Brain microvascular endothelial cell (primary cell): ENCODE results near the gene ABCD1.
"Not testable (repeated sequence)": the region's sequence is repeated elsewhere in the genome, so short reads cannot be mapped to it uniquely, and the experiment has no call there.

Experiments
- DNase-seq: peaks from one replicate; pipeline ENCODE4 v3.0.0-alpha.2; 2020
- H3K27ac ChIP-seq: fragments of 250-450 bp; sonication (Bioruptor Pico); 2 replicates; pipeline ENCODE4 v1.5.1; 2020; ENCODE audit warnings: mild to moderate bottlenecking, moderate library complexity
- H3K27me3 ChIP-seq: fragments of 250-450 bp; sonication (Bioruptor Pico); replicated peaks from 2 replicates; pipeline ENCODE4 v1.5.1; 2020; ENCODE audit warnings: mild to moderate bottlenecking
- H3K36me3 ChIP-seq: fragments of 250-450 bp; sonication (Bioruptor Pico); replicated peaks from 2 replicates; pipeline ENCODE4 v1.5.1; 2020; ENCODE audit warnings: mild to moderate bottlenecking
- H3K4me3 ChIP-seq: 2 replicates; pipeline ENCODE4 v1.5.1; 2011; ENCODE audit warnings: low read depth, mild to moderate bottlenecking, control low read depth, low read length, moderate library complexity
- in situ Hi-C: cut with HindIII; loops from 2 replicates; pipeline ENCODE4 v1.10.0; 2017; ENCODE audit warnings: low sequenced_read_pairs, low pct_ligation_motif_present
- TF ChIP-seq, protein P1 (sequence below): IDR thresholded peaks from 2 replicates; pipeline ENCODE4 v1.5.1; 2011; ENCODE audit warnings: low read depth, mild to moderate bottlenecking, moderate library complexity, low read length, control low read depth, inconsistent platforms; ENCODE audit errors: missing control alignments

ABCD1 gene

DNA sequence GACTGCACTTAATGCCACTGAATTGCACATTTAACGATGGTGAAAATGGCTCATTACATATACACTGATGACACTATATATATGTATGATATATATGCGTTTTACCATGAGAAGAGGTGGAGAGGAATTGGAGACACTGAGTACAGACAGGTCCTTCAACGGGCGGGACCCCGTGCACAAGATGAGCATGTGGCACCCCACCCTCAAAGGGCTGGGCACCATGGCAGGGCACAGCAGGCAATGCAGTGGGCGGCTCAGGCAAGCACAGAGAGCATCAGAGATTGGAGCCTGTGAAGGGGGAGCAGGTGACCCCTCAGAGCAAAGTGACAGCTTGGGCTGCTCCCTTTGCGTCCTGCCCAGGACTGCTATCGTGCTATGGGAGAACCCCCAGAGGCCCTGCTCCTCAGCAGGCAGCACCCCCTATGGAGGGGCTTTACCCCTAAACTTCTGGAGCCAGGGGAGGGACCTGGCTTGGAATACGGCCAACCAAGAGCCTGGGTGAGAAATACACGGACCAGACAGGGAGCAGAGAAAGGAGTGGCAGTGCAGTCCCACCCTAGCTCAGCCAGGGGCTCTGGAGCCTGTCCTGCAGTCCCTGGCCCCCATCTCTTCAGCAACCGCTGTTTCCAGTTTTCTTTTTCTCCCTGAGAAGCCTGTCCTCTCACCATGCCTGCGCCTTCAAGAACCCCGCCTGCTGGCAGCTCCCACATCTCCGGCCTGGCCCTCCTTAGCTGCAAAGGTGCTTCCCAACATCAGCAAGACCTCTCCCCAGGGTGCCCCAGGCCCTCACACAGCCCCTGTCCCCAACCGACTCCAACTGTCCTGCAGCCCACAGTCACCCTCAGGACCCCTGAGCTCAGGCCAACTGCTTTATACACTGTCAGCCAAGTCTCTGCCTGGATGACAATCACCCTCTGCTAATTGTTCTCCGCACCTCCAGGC is 26.5 kb upstream of the ABCD1 start:
- Histone ChIP-seq H3K4me3 (no peak overlapping the region), H3K27ac (no peak overlapping the region), H3K27me3 (no peaks in the 10 kb centered on the region), H3K36me3 (no peaks in the 10 kb centered on the region)
- TF ChIP-seq, protein P1, sequence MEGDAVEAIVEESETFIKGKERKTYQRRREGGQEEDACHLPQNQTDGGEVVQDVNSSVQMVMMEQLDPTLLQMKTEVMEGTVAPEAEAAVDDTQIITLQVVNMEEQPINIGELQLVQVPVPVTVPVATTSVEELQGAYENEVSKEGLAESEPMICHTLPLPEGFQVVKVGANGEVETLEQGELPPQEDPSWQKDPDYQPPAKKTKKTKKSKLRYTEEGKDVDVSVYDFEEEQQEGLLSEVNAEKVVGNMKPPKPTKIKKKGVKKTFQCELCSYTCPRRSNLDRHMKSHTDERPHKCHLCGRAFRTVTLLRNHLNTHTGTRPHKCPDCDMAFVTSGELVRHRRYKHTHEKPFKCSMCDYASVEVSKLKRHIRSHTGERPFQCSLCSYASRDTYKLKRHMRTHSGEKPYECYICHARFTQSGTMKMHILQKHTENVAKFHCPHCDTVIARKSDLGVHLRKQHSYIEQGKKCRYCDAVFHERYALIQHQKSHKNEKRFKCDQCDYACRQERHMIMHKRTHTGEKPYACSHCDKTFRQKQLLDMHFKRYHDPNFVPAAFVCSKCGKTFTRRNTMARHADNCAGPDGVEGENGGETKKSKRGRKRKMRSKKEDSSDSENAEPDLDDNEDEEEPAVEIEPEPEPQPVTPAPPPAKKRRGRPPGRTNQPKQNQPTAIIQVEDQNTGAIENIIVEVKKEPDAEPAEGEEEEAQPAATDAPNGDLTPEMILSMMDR: no peak
- DNase-seq: no peak
- in situ Hi-C loops: no loop called here

DNA sequence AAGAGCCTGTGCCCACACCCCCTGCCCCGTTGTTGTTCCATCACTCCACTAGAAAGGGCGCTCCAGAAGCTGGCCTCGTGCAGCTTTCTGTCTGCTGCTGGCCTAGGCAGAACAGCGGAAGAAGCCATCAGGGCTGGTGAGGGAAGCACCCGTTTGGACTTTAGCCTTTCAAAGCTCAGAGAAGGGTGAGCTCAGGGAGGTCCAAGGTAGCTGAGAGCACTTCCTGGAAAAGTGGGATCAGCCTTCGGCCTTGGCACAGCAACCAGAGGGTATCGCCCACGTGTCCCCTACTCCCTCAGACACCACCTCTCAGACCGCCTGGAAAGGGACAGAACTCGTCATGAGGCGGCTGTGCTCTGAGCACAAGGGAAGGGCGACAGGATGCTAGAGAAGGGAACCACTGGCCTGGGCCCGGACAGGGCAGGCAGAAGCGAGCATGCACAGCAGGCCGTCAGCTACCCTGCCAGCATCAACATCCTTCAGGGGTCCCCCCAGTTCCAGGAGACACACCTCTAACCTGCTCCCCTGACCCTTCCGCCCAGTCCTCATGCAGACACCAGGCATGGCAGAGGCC is 25.4 kb upstream of the ABCD1 start:
- H3K4me3 ChIP-seq, in situ Hi-C loops, DNase-seq, H3K36me3 ChIP-seq, H3K27ac ChIP-seq, H3K27me3 ChIP-seq: not testable (repeated sequence)

DNA sequence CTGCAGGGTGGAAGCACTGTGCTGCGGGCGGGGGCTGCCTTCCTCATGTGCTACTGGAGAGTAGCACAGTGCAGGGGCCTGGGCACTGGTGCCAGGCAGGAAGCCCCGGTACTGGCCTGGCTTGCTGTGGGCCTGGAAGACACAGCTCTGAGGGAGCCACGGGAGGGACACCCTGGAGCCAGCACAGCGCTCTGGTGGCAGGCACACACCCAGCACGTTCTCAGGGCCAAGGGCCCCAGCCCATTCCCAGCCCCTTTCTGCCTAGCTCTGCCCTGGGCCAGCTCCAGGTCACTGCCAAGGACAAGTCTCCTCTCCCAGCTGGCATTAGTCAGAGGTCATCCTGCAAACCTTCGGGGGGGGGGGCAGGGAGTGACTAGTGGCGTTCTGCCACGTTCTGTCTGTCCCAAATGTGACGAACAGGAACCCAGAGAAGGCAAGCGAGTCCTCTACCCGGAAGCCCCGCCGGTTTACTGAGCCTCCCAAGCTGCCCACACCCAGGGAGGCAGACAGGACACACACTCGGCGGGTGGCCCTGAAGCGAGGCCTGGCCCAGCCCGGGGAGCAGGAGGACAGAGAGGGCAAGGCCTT is 24.8 kb upstream of the ABCD1 start:
- H3K4me3 ChIP-seq, H3K27ac ChIP-seq, in situ Hi-C loops, DNase-seq, H3K36me3 ChIP-seq, H3K27me3 ChIP-seq: not testable (repeated sequence)

DNA sequence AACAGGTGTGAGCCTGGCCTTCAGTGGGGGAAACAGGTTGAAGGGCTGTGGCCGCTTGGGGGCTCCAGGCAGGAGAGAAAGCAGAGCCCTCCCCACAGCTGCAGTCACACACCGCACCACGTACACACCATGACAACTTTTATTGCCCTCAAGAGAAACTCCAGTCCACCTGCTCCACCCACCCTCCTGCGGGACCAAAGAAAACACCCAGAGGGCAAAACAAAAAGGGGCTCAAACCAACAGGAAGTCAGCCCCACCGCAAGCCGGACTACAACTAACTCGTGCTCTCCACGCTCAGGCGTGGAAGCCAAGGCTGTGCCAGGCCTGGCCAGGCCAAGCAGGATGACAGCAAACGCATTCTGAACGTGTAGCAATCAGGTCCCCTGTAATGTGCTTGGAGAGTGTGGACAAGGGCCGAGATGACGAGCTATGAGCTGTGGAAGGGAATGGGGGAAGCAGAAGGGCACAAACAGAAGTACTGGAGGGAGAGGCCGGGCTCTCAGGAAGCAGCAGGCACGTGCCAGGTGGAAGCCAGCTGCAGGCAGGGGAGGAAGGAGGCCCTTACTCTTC is 24.2 kb upstream of the ABCD1 start:
- Histone ChIP-seq H3K27me3 (no peaks in the 10 kb centered on the region), H3K4me3 (no peak overlapping the region), H3K36me3 (no peaks in the 10 kb centered on the region), H3K27ac (no peak overlapping the region)
- in situ Hi-C loops: no loop called here
- DNase-seq: no peak
- TF ChIP-seq, protein P1: no peak

DNA sequence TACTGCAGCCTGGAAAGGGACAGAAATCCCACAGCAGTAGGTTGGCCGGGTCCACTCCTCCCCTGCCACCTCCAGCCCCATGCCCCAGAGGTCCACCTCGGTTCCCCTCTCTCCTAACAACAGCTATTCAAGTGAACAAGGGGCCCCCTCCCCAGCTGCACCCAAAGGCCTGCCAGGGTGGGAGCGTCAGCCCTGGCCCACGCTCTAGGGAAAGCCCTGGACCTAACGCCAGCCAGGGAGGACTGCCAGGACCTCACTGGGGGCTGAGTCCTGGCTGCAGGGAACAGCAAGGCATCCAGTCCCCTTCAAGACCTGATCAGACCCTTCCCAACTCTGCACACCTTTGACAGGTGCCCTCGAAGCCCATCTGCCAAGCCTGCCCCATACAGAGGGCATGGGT is 23.7 kb upstream of the ABCD1 start:
- in situ Hi-C loops: no loop called here
- Histone ChIP-seq H3K4me3 (no peak overlapping the region), H3K27ac (no peak overlapping the region), H3K36me3 (no peaks in the 10 kb centered on the region), H3K27me3 (no peaks in the 10 kb centered on the region)
- DNase-seq: no peak
- TF ChIP-seq, protein P1: no peak

DNA sequence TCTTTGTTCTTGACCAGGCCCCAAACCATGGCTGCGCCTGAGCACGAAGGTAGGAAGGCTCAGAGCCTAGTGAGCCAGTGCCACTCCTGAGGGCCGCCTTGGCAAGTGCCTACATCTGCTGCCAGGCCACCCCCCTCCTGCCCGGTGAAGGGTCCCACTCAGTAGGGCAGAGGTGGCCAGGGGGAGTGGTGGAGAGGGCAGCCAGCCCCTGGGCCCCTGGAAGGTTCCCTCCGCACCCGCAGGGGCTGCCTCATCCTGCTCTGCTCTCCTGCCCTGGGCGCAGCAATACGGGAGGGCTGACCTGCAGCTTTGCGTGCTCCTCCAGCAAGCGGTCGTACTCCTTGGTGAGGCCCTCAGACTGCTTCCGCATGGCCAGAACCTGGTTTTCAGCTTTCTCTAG is 22.9 kb upstream of the ABCD1 start:
- in situ Hi-C loops: no loop called here
- no peak overlapping the region for H3K27ac ChIP-seq
- H3K27me3 ChIP-seq: no peaks in the 10 kb centered on the region
- no peak overlapping the region for H3K4me3 ChIP-seq
- DNase-seq: no peak
- TF ChIP-seq, protein P1: no peak
- H3K36me3 ChIP-seq: no peaks in the 10 kb centered on the region
